Globus pallidus (tissue), 1 donor: ENCODE measurements around the gene TRA2A.

Experiments used
- DNase-seq: peaks from one replicate; pipeline ENCODE4 v3.0.0-alpha.2; 2015; ENCODE audit warnings: low spot score

Gene TRA2A

GRCh38 chr7:23470330-23471105 is 61.3 kb downstream of the TRA2A start, which contains the start of gene IGF2BP3:
IGF2BP3 (minus strand) TSS chr7:23470491; CDS start chr7:23470110, 381 bp downstream.
- no peak for DNase-seq

- no peak for DNase-seq
These were observed 61.9 kb downstream of the TRA2A start for GRCh38 chr7:23469961-23470250.

DNA sequence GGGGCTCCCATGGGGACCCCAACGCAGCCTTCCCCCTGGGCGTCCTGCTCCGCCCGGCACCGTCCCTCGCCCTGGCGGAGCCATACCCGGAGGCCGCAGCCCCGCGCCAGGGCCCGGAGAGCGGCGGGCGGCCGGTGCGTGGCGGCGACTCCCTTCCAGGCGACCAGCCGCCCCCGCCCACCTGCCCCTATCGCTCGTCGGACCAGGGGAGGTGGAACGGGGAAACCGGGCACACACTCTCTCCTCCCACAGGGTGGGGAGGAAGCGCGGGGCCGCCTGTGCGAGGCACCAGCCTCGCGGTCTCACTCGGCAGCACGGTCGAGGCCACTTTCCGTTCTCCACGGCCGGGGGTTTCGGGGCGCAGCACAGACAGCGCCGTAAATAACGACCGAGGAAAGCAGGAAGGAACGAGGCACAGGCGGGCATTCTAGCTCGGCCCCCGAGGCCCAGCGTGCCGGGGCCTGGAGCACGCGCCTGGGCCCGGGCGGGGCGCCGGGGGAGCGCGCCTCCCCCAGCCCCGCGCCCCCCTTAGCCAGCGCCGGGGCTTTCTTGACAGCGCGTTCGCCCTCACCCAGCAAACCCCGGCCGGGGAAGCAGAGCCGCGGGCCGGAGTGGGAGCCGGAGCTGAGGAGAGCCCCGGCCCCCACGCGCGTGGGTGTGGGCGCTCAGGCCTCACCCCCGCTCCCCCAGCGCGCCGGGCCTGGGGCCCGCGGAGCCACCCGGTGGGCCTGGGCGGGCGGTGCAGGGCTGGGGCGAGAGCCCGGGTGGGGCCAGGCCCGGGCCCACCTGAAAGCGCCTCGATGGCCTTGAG is 62.4 kb downstream of the TRA2A start:
- no peak for DNase-seq

GRCh38 chr7:23468526-23469149 is 63.1 kb downstream of the TRA2A start:
- no peak for DNase-seq

GRCh38 chr7:23467806-23468525 is 63.8 kb downstream of the TRA2A start:
- no peak for DNase-seq

DNA sequence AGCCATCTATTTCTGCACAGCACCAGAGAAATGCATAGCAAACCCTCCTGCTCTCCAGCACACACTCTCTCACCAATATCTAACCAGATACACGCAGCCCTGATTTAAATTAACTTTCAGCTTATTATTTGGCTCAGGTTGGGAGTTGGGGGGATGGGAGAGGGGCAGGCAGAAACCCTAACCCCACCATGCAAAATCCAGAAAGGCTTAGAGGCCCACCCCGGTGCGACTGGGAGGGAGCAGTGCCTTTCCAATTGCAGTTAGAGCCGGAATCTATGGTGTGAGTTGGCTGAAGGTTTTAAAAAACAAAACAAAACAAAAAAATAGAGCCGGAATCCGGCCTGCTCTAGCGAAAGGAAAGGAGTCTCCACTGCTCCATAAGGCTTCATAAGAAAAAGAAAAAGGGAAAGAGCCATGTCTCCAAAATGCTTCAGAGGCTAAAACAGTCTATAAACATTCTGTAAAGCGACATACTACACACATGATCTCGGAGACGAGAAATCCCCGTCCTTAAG is 64.4 kb downstream of the TRA2A start:
- DNase-seq = no peak

DNA sequence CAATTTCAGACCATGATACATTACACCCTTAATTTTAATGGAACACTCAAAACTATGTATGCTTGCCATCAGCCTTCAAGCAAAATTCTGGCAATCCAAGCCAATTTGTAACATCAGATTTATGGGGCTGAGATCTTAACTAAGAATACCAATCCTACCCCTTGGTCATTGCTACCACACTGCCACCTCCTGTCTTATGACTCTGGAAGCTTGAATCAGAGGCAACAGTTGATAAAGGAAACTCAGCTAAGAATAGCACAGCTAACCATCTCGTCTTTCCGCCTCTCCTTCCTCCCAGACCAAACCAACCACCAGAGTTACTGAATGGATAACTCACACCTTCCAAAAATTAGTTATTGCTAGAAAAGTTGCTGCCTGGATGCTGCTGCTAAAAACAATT is 68.9 kb downstream of the TRA2A start:
- DNase-seq = no peak

- DNase-seq = no peak
These were observed 73.7 kb downstream of the TRA2A start for GRCh38 chr7:23458044-23458443.

- DNase-seq = no peak
These were observed 75.7 kb downstream of the TRA2A start for GRCh38 chr7:23456093-23456492.

GRCh38 chr7:23454881-23455526 is 76.8 kb downstream of the TRA2A start:
- no peak for DNase-seq
